Measurements from ENCODE around the gene PLEKHS1.
A peak's percentile ranks its signal among the peaks of the same experiment; 100 is the strongest.
"Not testable (repeated sequence)": the region's sequence is repeated elsewhere in the genome, so short reads cannot be mapped to it uniquely, and the experiment has no call there.

PLEKHS1 gene

GRCh38 chr10:113802997-113803396 is 51.5 kb downstream of the PLEKHS1 start:
- DNase-seq, result peak; percentile 20 to 21

GRCh38 chr10:113806503-113806902 is 55.0 kb downstream of the PLEKHS1 start:
- DNase-seq, result no peak

GRCh38 chr10:113808168-113808567 is 56.7 kb downstream of the PLEKHS1 start:
- DNase-seq, result no peak

- not testable (repeated sequence) for DNase-seq
Measured at GRCh38 chr10:113814700-113815099, 63.2 kb downstream of the PLEKHS1 start.

- no peak for DNase-seq
Measured at GRCh38 chr10:113819989-113820388, 68.5 kb downstream of the PLEKHS1 start.

- DNase-seq, result no peak
Measured at GRCh38 chr10:113820507-113820906, 69.0 kb downstream of the PLEKHS1 start.

- DNase-seq, result not testable (repeated sequence)
Measured at GRCh38 chr10:113821306-113821705, 69.8 kb downstream of the PLEKHS1 start.

GRCh38 chr10:113822174-113822573 is 70.7 kb downstream of the PLEKHS1 start:
- DNase-seq, result no peak

- DNase-seq, result no peak
Measured at GRCh38 chr10:113823389-113823788, 71.9 kb downstream of the PLEKHS1 start.

GRCh38 chr10:113825791-113826190 is 74.3 kb downstream of the PLEKHS1 start:
- no peak for DNase-seq

GRCh38 chr10:113828567-113828966 is 77.1 kb downstream of the PLEKHS1 start:
- not testable (repeated sequence) for DNase-seq
